SIG-M5 (cell line): Measurements from ENCODE around the gene TRPM6.

Experiments
- DNase-seq: peaks from one replicate; lab custom pipeline; 2025; lab: John Stamatoyannopoulos, UW

The TRPM6 gene

DNA sequence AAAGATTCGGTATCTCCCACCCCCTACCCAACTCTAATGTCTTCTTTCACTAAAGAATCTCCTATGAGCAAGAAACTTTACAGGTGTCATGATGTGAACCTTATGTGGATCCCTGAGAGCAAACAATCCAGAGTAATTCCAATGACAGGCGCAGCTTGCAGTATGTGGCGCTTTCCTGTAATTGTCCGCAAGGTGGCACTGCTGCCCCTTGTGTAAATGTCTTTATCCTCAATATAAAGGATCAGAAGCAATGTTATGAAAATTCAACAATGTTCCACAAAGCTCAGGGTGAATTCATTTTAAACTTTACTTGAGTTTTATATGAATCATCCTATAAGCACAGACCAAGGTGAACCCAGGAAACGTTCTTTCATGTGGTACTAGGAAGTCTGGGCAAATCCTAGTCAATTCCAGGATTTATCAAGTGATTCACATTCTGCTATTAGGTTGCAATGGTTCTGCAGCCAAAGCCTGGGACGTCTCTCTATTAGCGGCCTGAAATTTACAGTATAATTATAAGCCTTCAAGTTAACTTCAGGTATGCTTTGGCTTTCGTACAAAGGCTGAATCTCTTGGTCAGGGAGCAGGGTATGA is 113.7 kb downstream of the TRPM6 start:
- no peak for DNase-seq

DNA sequence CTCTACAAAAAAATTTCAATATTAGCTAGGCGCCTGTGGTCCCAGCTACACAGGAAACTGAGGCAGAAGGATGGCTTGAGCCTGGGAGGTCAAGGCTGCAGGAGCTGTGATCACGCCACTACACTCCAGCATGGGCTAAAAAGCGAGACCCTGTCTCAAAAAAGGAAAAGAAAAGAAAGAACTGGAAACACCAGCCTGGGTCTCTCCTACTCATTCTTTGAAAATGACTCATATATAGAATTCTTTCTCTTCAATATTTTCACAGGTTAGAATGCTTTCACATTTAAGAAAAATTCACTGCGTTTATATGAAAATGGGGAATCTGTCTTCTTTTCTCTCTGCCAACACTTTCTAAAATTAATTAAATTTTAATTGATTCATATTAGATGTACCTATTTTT is 115.6 kb downstream of the TRPM6 start:
- DNase-seq = no peak

- no peak for DNase-seq
These were observed 116.0 kb downstream of the TRPM6 start for GRCh38 chr9:74771672-74772071.

DNA sequence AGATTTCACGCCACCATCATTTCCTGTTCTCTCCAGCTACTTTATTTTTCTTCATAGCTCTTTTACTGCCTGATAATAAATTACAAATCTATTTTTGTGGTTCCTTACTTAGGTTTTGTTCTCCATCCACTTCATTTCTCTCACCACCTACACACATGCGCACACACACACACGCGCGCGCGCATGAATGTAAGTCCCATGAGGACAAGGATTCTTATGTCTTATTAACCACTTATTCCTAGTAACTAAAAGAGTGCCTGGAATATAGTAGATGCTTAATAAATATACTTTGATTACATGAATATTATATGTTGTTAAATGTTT is 116.5 kb downstream of the TRPM6 start:
- no peak for DNase-seq

- DNase-seq = no peak
These were observed 117.0 kb downstream of the TRPM6 start for GRCh38 chr9:74770508-74771261.

- no peak for DNase-seq
These were observed 122.2 kb downstream of the TRPM6 start for GRCh38 chr9:74765481-74765971.

DNA sequence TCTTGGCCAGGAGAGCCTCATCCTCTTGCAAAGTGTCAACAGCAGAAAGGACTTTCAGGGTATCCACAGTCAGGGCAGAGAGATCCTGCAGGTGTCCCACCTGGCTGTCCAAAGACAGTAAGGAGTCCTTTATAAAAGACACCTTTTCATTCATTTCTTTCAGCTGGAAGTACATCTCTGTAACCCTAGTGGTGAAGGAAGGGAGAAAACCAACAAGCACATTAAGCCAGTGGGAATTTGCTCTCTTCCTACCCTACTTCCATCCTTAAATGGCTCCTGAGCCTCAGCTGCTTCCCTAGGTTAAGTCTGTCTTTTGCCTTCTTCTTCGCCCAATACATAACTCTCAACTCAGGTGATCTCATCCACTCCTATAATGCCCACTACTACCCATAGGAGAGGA is 124.8 kb downstream of the TRPM6 start:
- DNase-seq = no peak

DNA sequence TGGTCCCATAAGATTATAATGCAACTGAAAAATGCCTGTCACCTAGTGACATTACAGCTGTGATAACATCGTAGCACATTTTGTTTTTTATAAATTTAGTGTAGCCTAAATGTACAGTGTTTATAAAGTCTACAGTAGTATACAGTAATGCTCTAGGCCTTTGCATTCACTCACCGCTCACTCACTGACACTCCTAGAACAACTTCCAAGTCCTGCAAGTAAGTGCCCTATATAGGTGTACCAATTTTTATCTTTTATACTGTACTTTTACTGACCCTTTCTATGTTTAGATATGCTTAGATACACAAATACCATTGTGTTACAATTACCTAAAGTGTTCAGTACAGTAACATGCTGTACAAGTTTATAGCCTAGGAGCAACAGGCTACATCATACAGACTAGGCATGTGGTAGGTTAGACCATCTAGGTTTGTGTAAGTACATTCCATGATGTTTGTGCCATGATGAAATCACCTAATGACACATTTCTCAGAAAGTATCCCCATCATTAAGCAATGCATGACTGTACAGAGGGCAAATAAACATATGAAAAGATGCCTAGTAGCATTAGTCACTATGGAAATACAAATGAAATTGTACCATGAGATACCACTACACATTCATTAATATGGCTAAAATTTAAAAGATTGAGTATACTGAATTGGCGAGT is 127.6 kb downstream of the TRPM6 start:
- no peak for DNase-seq

GRCh38 chr9:74755999-74756398 is 131.7 kb downstream of the TRPM6 start:
- no peak for DNase-seq

DNA sequence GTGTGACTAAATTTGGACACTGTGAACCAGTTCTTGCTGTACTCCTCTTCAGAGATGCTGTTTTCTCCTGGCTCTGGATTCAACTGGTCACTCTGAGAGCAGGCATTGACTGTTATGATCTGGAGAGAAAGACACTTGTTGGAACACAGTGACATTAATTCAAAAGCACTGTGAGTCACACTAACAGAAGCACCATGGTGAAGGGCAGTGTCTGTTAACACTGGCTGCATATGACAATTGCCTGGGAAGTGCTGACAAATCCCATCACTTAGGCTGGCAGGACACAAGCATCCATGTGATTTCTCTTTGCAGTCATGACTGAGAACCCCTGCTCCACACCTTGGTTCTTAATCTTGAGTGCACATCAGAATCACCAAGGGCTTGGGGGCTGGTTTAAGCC is 132.4 kb downstream of the TRPM6 start:
- no peak for DNase-seq

DNA sequence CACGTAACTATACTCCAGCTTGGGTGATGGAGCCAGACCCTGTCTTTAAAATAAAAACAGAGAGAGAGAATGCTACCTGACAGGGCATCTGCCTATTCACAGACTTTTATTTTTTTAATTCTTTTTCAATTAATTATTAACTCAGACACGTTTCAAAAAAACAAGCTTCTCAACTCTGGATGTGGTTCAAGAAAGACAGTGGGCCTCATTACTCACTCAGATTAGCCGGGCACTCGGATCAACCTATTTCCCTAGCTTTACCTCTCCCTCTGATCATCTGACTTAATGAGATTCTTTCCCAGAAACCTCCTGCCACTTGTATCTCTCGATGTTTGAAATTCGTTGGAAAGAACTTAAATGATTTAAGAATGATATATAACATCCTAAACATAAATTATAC is 134.1 kb downstream of the TRPM6 start:
- DNase-seq = no peak

- no peak for DNase-seq
These were observed 138.8 kb downstream of the TRPM6 start for GRCh38 chr9:74748966-74749365.

GRCh38 chr9:74742792-74743730 is 144.7 kb downstream of the TRPM6 start:
- DNase-seq = no peak

- no peak for DNase-seq
These were observed 145.4 kb downstream of the TRPM6 start for GRCh38 chr9:74742191-74742790.

- no peak for DNase-seq
These were observed 151.1 kb downstream of the TRPM6 start for GRCh38 chr9:74736646-74737045.

DNA sequence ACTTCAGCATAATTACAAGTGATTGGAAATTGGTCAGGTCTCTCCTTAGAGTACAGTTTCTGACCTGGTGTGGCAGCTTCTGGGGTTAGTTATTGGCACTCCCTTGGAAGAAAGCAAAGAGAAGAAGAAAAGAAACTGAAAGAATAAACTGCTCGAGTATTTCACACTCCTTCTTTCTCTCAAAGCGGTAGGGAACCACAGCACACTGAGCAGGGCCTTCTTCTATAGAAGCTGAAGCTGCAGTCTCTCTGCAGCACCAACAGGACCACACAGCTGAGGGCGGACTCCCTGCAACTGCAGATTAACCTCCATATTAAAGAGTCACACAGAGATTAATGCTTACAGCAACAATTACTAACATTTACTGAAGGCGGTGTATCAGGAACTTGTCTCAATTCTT is 152.0 kb downstream of the TRPM6 start:
- no peak for DNase-seq

- DNase-seq = no peak
These were observed 158.5 kb downstream of the TRPM6 start for GRCh38 chr9:74729136-74729695.

DNA sequence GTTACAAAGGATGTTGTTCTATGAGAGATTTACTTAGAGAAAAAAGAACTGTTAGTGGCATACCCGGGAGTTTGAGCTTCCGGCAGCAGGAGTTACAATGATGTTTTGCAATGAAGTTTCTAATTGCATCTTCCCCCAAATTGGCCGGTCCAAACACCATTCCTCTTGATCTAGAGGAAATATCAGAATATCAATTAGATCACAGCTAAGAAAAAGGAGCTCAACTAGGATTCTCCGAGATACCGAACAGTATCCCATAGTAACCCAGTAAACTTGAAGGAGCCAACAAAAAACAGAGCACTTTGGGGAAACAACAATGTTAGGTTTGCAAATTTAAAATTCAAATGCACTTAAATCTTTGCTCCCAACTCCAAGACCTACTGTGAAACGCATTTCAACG is 159.5 kb downstream of the TRPM6 start:
- DNase-seq = no peak

GRCh38 chr9:74726581-74726980 is 161.1 kb downstream of the TRPM6 start:
- DNase-seq = no peak

- DNase-seq = no peak
These were observed 163.4 kb downstream of the TRPM6 start for GRCh38 chr9:74724317-74724716.
